HTERT RPE-1 (cell line): Measurements from ENCODE around the gene LRRC7.

Experiments
- in situ Hi-C: fragments of 300-500 bp; cut with MboI; formaldehyde crosslinking; loops from 4 replicates; pipeline ENCODE4 v1.14.3; 2020; ENCODE audit warnings: low sequenced_read_pairs

Gene LRRC7

DNA sequence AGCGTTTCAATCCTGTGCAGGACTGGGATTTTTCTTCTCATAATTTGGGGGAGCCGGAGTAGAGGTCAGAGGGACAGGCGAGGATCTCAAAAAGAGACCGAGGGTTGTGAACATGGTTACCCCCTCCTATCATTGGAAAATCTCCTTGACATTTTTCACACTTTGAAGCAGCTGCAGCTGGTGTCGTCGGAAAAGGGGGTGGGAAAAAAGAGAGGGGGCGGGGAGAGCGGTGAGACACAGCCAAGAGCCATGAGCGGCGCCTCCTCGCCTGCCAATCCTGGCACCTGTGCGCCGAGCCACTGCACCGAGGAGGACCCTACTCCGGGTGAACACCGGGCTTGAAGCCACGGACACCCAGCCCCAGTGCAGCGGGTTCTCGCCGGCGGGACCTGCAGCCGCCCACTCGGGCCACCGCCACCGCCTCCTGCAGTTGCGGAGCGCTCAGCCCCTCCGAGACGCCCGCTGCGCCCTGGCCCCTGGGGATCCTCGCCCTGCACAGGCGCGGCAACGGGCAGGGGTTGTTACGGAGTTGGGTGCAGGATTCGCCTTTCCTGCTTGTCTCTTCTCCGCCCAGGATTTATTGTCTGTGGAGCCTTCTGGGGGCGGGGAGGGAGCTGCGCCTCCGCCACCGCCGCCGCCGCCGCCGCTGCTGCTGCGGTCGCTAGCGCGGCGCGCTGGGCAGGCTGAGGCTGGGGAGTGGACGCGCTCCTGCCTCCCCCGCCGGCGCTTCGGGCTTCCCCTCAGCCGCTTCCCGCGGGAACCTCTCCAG is at the start of gene LRRC7:
Gene LRRC7 (plus strand): TSS at position 271 of the 769 bp plus-strand sequence. CDS start 718 bp downstream, outside the sequence.
- in situ Hi-C loops = no loop called here

- in situ Hi-C loops = no loop called here
These were observed 48.7 kb upstream of the LRRC7 start for GRCh38 chr1:69519006-69519405.

GRCh38 chr1:69520326-69520725 is 47.4 kb upstream of the LRRC7 start:
- in situ Hi-C loops = no loop called here

DNA sequence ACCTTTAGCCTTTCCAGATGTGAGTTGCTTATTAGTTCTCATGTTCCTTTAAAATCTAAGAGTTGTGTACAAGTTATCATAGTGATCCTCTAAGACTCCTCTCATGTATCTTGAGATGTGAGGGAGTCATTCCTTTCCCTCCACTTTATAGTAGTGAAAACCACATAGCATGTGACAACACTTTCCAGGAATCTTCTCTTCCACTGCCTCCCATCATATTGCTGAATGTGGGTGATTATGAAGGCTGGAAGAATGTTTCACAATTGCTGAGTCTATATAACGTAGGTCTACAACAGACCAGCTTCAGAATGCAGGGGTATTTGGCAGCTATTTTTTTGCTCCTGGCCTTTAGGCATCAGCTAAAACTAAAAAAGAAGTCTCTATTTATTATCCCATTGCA is 44.7 kb upstream of the LRRC7 start:
- in situ Hi-C loops = no loop called here

DNA sequence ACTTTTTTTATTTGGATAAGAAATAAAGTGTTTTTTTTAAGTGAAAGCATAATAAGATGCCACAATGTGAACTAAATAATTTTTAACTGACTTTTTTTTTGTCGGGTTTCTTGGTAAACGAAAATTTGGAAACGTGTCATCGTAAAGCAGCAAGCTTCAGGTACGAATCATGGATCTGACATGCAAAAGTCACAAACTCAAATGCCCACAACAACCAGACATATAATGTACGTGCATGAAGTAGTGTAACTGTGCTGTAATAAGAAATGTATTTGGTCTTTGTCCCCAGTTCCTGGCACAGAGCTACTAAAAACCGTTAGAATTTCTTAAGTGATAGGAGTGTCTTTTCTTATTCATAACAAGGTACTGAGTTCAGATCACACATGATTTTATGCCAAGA is 44.3 kb upstream of the LRRC7 start:
- in situ Hi-C loops = no loop called here

DNA sequence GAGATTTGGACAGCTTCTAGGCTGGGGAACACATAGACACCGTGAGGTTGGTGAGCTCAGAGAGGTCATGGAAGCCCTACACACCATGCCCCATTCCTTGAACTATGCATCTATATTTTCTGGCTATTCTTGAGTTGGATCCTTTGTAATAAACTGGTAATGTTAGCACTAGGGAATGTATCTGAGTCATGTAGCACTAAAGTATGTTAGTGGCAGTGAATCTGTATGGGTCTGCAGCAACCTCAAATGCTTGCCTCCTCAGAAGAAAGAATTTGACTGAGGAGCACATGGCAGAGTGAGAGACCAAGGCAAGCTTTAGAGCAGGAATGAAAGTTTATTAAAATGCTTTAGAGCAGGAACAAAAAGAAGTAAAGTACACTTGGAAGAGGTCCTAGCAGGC is 43.7 kb upstream of the LRRC7 start:
- in situ Hi-C loops = no loop called here

GRCh38 chr1:69527273-69527672 is 40.4 kb upstream of the LRRC7 start:
- in situ Hi-C loops = no loop called here

DNA sequence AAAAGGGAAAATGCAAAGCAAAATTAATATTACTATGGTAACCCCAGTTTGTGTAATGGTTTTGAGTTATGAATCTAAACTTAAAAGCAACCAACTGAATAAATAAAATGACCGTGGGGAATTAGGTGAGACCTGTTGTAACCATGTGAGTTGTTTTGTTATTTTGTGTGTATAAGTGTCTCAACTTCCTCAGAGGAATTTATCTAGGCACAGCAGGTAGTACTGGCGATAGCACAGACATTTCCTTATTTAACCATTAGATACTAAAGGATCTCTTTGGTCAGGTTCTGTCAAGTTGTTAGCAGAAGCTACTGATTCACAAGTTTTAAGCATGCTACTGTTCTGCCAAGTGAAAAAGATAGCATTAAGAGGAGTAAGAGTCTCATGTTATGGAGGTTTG is 39.3 kb upstream of the LRRC7 start:
- in situ Hi-C loops = no loop called here

GRCh38 chr1:69533343-69533742 is 34.4 kb upstream of the LRRC7 start:
- in situ Hi-C loops = no loop called here

- in situ Hi-C loops = no loop called here
These were observed 32.9 kb upstream of the LRRC7 start for GRCh38 chr1:69534829-69535228.

DNA sequence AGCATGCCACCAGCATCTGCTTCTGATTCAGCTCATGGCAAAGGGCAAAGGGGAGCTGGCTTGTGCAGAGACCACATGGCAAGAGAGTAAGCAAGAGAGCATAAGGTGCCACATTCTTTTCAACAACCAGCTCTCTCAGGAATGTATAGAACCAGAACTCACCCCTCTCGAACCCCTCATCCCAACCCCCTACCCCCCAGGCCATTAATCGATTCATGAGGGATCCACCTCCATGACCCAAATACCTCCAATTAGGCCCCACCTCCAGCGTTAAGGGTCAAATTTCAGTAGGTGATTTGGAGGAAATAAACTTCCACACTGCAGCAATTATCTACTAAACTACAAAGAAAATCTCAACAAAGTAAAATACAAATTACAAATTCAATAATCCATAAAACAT is 32.2 kb upstream of the LRRC7 start:
- in situ Hi-C loops = no loop called here

GRCh38 chr1:69540052-69540451 is 27.7 kb upstream of the LRRC7 start:
- in situ Hi-C loops = no loop called here

- in situ Hi-C loops = no loop called here
These were observed 16.0 kb upstream of the LRRC7 start for GRCh38 chr1:69551476-69552324.

GRCh38 chr1:69553726-69554125 is 14.0 kb upstream of the LRRC7 start:
- in situ Hi-C loops = no loop called here

DNA sequence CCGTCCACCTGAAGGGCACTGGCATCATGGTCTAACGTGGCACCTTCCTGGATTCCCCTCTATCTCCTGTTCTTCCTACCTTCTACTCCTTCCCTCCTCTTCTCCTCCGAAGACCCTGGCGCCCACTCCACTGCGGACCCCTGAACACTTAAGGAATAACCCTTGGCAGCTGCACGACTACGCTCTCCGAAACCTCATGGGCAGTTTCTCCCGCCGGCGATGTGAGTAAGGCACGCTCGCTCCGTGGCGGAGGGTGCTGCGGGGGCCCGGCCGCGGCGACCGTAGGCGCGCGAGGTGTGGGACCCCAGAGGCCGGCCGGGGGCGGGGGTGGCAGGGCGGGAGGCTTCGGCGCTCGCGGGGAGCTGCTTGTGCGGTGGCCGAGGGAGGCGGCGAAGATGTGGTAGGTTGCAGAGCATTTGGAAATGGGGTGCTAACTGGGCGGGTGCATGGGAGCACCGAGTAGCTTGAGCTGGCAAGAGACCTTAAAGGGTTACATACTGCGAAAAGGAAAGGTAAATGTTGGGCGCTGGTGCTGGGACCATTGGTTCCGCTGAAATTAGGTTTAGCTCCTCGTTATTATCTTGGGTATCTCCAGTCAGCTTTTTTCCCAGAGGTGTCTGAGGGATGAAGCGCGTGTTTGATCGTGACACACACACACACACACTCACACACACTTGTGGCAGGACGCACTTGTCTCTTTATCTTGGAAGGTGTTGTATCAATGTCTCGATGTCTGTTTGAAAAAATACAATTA is 876 bp downstream of the LRRC7 start:
- in situ Hi-C loops = no loop called here

- in situ Hi-C loops = no loop called here
These were observed 1.4 kb downstream of the LRRC7 start for GRCh38 chr1:69569175-69569541.

- in situ Hi-C loops = no loop called here
These were observed 2.0 kb downstream of the LRRC7 start for GRCh38 chr1:69569576-69570328.

DNA sequence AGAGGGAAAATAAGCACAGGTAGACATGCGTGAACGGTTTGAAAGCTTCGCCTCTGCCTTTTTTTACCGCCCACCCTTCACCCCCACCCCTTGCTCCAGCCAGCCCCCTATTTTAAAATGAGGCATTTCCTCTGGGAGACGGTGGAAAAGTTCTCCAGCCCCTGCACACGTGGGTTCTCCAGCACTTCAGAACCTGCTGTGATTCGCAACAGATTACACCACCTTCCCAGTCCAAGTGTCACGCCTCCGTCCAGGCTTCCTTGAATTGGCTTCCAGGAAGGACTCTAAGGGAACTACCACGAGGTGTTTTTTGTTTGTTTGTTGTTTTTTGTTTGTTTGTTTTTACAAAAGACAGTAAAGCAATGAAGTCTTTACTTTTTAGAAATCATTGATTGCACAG is 2.6 kb downstream of the LRRC7 start:
- in situ Hi-C loops = no loop called here

GRCh38 chr1:69572921-69573320 is 5.2 kb downstream of the LRRC7 start:
- in situ Hi-C loops = no loop called here

- in situ Hi-C loops = no loop called here
These were observed 6.2 kb downstream of the LRRC7 start for GRCh38 chr1:69573911-69574310.

DNA sequence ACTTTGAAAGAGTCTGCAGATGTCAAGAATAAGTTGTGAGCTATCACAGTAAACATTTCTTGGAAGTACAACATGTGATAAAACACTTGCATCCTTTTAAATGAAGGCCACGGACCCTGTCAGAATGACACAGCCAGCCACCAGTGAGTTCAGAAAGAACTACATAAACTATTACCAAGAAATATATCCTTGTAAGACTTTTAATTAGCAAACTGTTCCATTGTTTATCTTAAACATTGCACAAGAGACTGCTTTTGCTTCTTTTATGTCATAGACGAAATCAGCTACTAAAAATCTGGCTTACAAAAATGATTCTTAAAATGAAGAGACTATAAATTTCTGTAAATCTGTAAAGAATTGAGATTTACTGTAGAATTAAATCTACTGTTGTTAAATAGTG is 17.9 kb downstream of the LRRC7 start:
- in situ Hi-C loops = no loop called here
